ENCODE measurements around the gene N4BP2L1. TPM values are rescaled to one million over a fixed set of nuclear protein-coding genes. Genes with fewer than 3 reads are reported as not detected.

The N4BP2L1 gene
- total RNA-seq, 1 donor from 2014 or later = 30.2 TPM

GRCh38 chr13:32430018-32430747 is 2.3 kb upstream of the N4BP2L1 start:
- ATAC-seq (no peak), DNase-seq (no peak)
- Histone ChIP-seq H3K9me3 (no peaks in the 10 kb centered on the region), H3K4me3 (no peak overlapping the region), H3K27ac (no peak overlapping the region), H3K4me1 (peaks cover 23% of the 10 kb centered on the region), H3K27me3 (ENCODE audit: low read depth) (no peaks in the 10 kb centered on the region), H3K36me3 (peaks cover 2% of the 10 kb centered on the region)
- intact Hi-C loops (cut with DNase I) = no loop called here
- TF ChIP-seq CTCF (IDR thresholded peaks at IDR 0.05) = no peak

GRCh38 chr13:32429433-32429909 is 1.5 kb upstream of the N4BP2L1 start:
- no peak for TF ChIP-seq CTCF (IDR thresholded peaks at IDR 0.05)

GRCh38 chr13:32428581-32429432 is 877 bp upstream of the N4BP2L1 start:
- DNase-seq = no peak

More at GRCh38 chr13:32429433-32429909, 1.5 kb upstream of the N4BP2L1 start:
- Histone ChIP-seq H3K36me3 (no peaks in the 10 kb centered on the region), H3K9me3 (no peaks in the 10 kb centered on the region), H3K4me3 (no peak overlapping the region), H3K27me3 (ENCODE audit: low read depth) (no peaks in the 10 kb centered on the region), H3K4me1 (peaks cover 26% of the 10 kb centered on the region), H3K27ac (peak overlapping the region; percentile 92)
- ATAC-seq (no peak), DNase-seq (no peak)
- intact Hi-C loops (cut with DNase I) = no loop called here

GRCh38 chr13:32426990-32427851 is 709 bp downstream of the N4BP2L1 start:
- intact Hi-C loops (cut with DNase I) = no loop called here
- peak; percentile 58 to 70 for ATAC-seq
- DNase-seq = peak; percentile 76

More at GRCh38 chr13:32428581-32429432, 877 bp upstream of the N4BP2L1 start:
- peak overlapping the region; percentile 80 for H3K4me3 ChIP-seq
- no peaks in the 10 kb centered on the region for H3K9me3 ChIP-seq
- no peak for TF ChIP-seq CTCF (IDR thresholded peaks at IDR 0.05)
- no peaks in the 10 kb centered on the region for H3K27me3 ChIP-seq (ENCODE audit: low read depth)
- peak overlapping the region; percentile 92 for H3K27ac ChIP-seq
- peaks cover 26% of the 10 kb centered on the region for H3K4me1 ChIP-seq
- peak; percentile 54 to 57 for ATAC-seq
- no peaks in the 10 kb centered on the region for H3K36me3 ChIP-seq
- intact Hi-C loops (cut with DNase I) = no loop called here

More at GRCh38 chr13:32426990-32427851, 709 bp downstream of the N4BP2L1 start:
- H3K36me3 ChIP-seq = no peaks in the 10 kb centered on the region
- no peaks in the 10 kb centered on the region for H3K27me3 ChIP-seq (ENCODE audit: low read depth)
- peak overlapping the region; percentile 92 for H3K27ac ChIP-seq
- H3K4me3 ChIP-seq = peak overlapping the region; percentile 80
- no peaks in the 10 kb centered on the region for H3K9me3 ChIP-seq
- no peak for TF ChIP-seq CTCF (IDR thresholded peaks at IDR 0.05)
- peaks cover 26% of the 10 kb centered on the region for H3K4me1 ChIP-seq
